Measurements from ENCODE around the gene PLXNA4. TPM values are rescaled to one million over a fixed set of nuclear protein-coding genes. Genes with fewer than 3 reads are reported as not detected.

Gene PLXNA4
- total and polyA plus RNA-seq, 2 experiments from 2014 or later: 0.08 to 0.80 TPM

DNA sequence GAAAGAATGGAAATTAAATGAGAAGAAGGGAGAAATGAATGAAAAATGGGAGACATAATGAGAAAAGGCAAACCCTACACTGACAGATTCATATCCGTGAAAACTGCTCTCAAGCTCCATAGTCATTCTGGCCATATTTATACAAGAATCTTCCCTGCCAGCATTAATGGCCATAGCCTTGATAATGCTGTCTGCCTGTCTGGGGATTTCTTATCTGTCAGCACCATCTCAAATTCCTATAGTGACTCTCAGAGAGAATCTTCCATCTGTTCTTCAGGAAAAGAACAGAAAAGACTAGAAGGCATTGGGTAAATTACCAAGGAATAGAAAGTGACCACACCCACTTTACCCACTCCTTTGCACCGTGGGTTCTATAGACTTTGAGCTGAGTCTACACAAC, 295.9 kb downstream of the PLXNA4 start:
- Histone ChIP-seq H3K27ac (ENCODE audit: low read depth) (no peak overlapping the region), H3K79me2 (replicated peaks; ENCODE audit: insufficient read depth) (no peaks in the 10 kb centered on the region), H2AFZ (no peak overlapping the region), H3K4me1 (ENCODE audit: insufficient read depth) (peaks cover 7% of the 10 kb centered on the region), H3K27me3 (ENCODE audit: insufficient read depth) (no peaks in the 10 kb centered on the region), H3F3A (replicated peaks; ENCODE audit: low read depth) (no peaks in the 10 kb centered on the region), H3K9me2 (ENCODE audit: insufficient read depth) (no peaks in the 10 kb centered on the region), H3K36me3 (ENCODE audit: insufficient read depth) (no peaks in the 10 kb centered on the region), H3K4me3 (no peak overlapping the region), H3K4me2 (no peak overlapping the region), H4K20me1 (replicated peaks; ENCODE audit: insufficient read depth) (no peaks in the 10 kb centered on the region)
- Mint-ChIP-seq H3K27ac (no peak overlapping the region), H3K36me3 (ENCODE audit: low read depth) (no peaks in the 10 kb centered on the region), H3K9me3 (no peaks in the 10 kb centered on the region), H3K27me3 (ENCODE audit: insufficient read depth, low read depth, poor library complexity) (no peaks in the 10 kb centered on the region), H3K4me1 (peaks cover 14% of the 10 kb centered on the region), H3K4me3 (no peak overlapping the region)
- no peak for ATAC-seq
- no peak for DNase-seq (ENCODE audit: low spot score)
- TF ChIP-seq, protein P1, sequence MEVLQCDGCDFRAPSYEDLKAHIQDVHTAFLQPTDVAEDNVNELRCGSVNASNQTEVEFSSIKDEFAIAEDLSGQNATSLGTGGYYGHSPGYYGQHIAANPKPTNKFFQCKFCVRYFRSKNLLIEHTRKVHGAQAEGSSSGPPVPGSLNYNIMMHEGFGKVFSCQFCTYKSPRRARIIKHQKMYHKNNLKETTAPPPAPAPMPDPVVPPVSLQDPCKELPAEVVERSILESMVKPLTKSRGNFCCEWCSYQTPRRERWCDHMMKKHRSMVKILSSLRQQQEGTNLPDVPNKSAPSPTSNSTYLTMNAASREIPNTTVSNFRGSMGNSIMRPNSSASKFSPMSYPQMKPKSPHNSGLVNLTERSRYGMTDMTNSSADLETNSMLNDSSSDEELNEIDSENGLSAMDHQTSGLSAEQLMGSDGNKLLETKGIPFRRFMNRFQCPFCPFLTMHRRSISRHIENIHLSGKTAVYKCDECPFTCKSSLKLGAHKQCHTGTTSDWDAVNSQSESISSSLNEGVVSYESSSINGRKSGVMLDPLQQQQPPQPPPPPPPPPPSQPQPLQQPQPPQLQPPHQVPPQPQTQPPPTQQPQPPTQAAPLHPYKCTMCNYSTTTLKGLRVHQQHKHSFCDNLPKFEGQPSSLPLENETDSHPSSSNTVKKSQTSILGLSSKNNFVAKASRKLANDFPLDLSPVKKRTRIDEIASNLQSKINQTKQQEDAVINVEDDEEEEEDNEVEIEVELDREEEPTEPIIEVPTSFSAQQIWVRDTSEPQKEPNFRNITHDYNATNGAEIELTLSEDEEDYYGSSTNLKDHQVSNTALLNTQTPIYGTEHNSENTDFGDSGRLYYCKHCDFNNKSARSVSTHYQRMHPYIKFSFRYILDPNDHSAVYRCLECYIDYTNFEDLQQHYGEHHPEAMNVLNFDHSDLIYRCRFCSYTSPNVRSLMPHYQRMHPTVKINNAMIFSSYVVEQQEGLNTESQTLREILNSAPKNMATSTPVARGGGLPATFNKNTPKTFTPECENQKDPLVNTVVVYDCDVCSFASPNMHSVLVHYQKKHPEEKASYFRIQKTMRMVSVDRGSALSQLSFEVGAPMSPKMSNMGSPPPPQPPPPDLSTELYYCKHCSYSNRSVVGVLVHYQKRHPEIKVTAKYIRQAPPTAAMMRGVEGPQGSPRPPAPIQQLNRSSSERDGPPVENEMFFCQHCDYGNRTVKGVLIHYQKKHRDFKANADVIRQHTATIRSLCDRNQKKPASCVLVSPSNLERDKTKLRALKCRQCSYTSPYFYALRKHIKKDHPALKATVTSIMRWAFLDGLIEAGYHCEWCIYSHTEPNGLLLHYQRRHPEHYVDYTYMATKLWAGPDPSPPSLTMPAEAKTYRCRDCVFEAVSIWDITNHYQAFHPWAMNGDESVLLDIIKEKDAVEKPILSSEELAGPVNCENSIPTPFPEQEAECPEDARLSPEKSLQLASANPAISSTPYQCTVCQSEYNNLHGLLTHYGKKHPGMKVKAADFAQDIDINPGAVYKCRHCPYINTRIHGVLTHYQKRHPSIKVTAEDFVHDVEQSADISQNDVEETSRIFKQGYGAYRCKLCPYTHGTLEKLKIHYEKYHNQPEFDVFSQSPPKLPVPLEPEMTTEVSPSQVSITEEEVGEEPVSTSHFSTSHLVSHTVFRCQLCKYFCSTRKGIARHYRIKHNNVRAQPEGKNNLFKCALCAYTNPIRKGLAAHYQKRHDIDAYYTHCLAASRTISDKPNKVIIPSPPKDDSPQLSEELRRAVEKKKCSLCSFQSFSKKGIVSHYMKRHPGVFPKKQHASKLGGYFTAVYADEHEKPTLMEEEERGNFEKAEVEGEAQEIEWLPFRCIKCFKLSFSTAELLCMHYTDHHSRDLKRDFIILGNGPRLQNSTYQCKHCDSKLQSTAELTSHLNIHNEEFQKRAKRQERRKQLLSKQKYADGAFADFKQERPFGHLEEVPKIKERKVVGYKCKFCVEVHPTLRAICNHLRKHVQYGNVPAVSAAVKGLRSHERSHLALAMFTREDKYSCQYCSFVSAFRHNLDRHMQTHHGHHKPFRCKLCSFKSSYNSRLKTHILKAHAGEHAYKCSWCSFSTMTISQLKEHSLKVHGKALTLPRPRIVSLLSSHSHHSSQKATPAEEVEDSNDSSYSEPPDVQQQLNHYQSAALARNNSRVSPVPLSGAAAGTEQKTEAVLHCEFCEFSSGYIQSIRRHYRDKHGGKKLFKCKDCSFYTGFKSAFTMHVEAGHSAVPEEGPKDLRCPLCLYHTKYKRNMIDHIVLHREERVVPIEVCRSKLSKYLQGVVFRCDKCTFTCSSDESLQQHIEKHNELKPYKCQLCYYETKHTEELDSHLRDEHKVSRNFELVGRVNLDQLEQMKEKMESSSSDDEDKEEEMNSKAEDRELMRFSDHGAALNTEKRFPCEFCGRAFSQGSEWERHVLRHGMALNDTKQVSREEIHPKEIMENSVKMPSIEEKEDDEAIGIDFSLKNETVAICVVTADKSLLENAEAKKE (CRISPR knock-in tag; IDR thresholded peaks at IDR 0.05): no peak
- TF ChIP-seq STAT1 (IDR thresholded peaks at IDR 0.05; ENCODE audit: unreplicated experiment): no peak
- TF ChIP-seq, protein P2, sequence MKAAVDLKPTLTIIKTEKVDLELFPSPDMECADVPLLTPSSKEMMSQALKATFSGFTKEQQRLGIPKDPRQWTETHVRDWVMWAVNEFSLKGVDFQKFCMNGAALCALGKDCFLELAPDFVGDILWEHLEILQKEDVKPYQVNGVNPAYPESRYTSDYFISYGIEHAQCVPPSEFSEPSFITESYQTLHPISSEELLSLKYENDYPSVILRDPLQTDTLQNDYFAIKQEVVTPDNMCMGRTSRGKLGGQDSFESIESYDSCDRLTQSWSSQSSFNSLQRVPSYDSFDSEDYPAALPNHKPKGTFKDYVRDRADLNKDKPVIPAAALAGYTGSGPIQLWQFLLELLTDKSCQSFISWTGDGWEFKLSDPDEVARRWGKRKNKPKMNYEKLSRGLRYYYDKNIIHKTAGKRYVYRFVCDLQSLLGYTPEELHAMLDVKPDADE (IDR thresholded peaks at IDR 0.05): no peak
- TF ChIP-seq, protein P3, sequence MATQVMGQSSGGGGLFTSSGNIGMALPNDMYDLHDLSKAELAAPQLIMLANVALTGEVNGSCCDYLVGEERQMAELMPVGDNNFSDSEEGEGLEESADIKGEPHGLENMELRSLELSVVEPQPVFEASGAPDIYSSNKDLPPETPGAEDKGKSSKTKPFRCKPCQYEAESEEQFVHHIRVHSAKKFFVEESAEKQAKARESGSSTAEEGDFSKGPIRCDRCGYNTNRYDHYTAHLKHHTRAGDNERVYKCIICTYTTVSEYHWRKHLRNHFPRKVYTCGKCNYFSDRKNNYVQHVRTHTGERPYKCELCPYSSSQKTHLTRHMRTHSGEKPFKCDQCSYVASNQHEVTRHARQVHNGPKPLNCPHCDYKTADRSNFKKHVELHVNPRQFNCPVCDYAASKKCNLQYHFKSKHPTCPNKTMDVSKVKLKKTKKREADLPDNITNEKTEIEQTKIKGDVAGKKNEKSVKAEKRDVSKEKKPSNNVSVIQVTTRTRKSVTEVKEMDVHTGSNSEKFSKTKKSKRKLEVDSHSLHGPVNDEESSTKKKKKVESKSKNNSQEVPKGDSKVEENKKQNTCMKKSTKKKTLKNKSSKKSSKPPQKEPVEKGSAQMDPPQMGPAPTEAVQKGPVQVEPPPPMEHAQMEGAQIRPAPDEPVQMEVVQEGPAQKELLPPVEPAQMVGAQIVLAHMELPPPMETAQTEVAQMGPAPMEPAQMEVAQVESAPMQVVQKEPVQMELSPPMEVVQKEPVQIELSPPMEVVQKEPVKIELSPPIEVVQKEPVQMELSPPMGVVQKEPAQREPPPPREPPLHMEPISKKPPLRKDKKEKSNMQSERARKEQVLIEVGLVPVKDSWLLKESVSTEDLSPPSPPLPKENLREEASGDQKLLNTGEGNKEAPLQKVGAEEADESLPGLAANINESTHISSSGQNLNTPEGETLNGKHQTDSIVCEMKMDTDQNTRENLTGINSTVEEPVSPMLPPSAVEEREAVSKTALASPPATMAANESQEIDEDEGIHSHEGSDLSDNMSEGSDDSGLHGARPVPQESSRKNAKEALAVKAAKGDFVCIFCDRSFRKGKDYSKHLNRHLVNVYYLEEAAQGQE (IDR thresholded peaks at IDR 0.05; ENCODE audit: unreplicated experiment): no peak
- no peak for TF ChIP-seq NANOG (IDR thresholded peaks at IDR 0.05; ENCODE audit: borderline replicate concordance)
- TF ChIP-seq ZNF114 (CRISPR knock-in tag; IDR thresholded peaks at IDR 0.05): no peak
- TF ChIP-seq EZH2 (IDR thresholded peaks at IDR 0.05; ENCODE audit: low read depth, unreplicated experiment): no peak
- no peak for TF ChIP-seq EZH2phosphoT487 (IDR thresholded peaks at IDR 0.05; ENCODE audit: unreplicated experiment)
- no peak for TF ChIP-seq JUNB (IDR thresholded peaks at IDR 0.05; ENCODE audit: unreplicated experiment)
- TF ChIP-seq, protein P4, sequence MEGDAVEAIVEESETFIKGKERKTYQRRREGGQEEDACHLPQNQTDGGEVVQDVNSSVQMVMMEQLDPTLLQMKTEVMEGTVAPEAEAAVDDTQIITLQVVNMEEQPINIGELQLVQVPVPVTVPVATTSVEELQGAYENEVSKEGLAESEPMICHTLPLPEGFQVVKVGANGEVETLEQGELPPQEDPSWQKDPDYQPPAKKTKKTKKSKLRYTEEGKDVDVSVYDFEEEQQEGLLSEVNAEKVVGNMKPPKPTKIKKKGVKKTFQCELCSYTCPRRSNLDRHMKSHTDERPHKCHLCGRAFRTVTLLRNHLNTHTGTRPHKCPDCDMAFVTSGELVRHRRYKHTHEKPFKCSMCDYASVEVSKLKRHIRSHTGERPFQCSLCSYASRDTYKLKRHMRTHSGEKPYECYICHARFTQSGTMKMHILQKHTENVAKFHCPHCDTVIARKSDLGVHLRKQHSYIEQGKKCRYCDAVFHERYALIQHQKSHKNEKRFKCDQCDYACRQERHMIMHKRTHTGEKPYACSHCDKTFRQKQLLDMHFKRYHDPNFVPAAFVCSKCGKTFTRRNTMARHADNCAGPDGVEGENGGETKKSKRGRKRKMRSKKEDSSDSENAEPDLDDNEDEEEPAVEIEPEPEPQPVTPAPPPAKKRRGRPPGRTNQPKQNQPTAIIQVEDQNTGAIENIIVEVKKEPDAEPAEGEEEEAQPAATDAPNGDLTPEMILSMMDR (conservative IDR thresholded peaks at IDR 0.05; ENCODE audit: low read depth in 2 of 2): no peak
- TF ChIP-seq POLR2AphosphoS5 (IDR thresholded peaks at IDR 0.05; ENCODE audit: low read depth): no peak
- TF ChIP-seq CREB1 (CRISPR knock-in tag; IDR thresholded peaks at IDR 0.05; ENCODE audit: low read depth): no peak
- TF ChIP-seq ZNF331 (CRISPR knock-in tag; IDR thresholded peaks at IDR 0.05; ENCODE audit: low read depth): no peak

Data from GM23338 (cell line).